GM23338 (cell line): ENCODE measurements around the gene SDR39U1.

Experiments used
- CREB1 ChIP-seq: fragments of 250-450 bp; sonication (Bioruptor Pico); IDR thresholded peaks from 2 replicates; pipeline ENCODE4 v1.5.0; 2020; ENCODE audit warnings: low read depth, mild to moderate bottlenecking, moderate library complexity
- EZH2 ChIP-seq: fragments of 200-600 bp; sonication (generic); IDR thresholded peaks from one replicate; pipeline ENCODE4 v1.8.0; 2017; ENCODE audit warnings: antibody characterized with exemption, mild to moderate bottlenecking, low read depth; ENCODE audit not compliant: unreplicated experiment
- EZH2phosphoT487 ChIP-seq: fragments of 200-600 bp; sonication (generic); IDR thresholded peaks from one replicate; pipeline ENCODE4 v1.8.1; 2018; ENCODE audit warnings: antibody characterized with exemption; ENCODE audit not compliant: unreplicated experiment
- JUNB ChIP-seq: IDR thresholded peaks from one replicate; pipeline ENCODE4 v1.6.1; 2016; ENCODE audit warnings: antibody characterized with exemption; ENCODE audit not compliant: unreplicated experiment
- POLR2AphosphoS5 ChIP-seq: IDR thresholded peaks from 2 replicates; pipeline ENCODE4 v1.6.1; 2016; ENCODE audit warnings: antibody characterized with exemption, low read depth
- TF ChIP-seq, protein P1 (sequence below), 2 experiments: fragments of 200-600 bp in 1 of 2; sonication (generic) in 1 of 2; conservative IDR thresholded peaks; 2 replicates each; pipeline versions ENCODE4 v1.5.1 to v1.6.1; 2016 to 2017; ENCODE audit warnings: antibody characterized with exemption in 2 of 2, low read depth in 2 of 2, mild to moderate bottlenecking in 2 of 2, moderate library complexity in 1 of 2
- TF ChIP-seq, protein P2 (sequence below): IDR thresholded peaks from one replicate; pipeline ENCODE4 v1.6.1; 2018; ENCODE audit warnings: antibody characterized with exemption; ENCODE audit not compliant: unreplicated experiment
- TF ChIP-seq, protein P3 (sequence below): IDR thresholded peaks from 2 replicates; pipeline ENCODE4 v1.6.1; 2016; ENCODE audit warnings: antibody characterized with exemption

DNA sequence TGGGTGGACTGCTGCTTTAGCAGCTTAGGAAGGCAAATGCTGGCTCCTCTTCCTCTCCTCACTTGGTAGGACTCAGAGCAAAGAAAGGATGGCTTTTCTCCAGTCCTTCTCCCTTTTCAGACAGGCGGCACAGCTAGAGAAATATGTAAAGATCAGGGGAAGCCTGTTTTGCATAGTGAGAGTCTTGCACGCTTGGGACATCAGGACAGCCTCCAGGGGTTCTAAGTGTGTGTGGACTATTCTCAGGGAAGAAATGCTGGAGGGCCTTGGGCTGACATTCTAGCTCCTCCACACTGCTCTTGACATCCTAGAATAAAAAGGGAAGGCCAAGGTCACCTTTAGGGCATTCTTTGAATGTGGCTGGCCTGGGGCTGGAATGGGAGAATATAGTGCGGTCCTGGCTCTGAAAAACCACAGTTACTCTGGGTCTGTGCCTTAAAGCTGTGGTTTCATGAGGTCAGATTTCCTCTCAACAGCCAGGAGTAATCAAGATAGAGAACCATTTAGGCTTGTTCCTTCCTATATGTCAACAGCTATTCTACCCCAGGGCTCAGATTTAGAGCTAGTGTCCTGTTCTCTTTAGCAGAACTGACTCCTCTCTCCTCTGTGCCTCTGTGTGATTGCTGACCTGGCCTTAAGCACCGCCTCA, 41.2 kb upstream of the SDR39U1 start:
- TF ChIP-seq, protein P1, sequence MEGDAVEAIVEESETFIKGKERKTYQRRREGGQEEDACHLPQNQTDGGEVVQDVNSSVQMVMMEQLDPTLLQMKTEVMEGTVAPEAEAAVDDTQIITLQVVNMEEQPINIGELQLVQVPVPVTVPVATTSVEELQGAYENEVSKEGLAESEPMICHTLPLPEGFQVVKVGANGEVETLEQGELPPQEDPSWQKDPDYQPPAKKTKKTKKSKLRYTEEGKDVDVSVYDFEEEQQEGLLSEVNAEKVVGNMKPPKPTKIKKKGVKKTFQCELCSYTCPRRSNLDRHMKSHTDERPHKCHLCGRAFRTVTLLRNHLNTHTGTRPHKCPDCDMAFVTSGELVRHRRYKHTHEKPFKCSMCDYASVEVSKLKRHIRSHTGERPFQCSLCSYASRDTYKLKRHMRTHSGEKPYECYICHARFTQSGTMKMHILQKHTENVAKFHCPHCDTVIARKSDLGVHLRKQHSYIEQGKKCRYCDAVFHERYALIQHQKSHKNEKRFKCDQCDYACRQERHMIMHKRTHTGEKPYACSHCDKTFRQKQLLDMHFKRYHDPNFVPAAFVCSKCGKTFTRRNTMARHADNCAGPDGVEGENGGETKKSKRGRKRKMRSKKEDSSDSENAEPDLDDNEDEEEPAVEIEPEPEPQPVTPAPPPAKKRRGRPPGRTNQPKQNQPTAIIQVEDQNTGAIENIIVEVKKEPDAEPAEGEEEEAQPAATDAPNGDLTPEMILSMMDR (conservative IDR thresholded peaks at IDR 0.05; ENCODE audit: low read depth in 2 of 2) = no peak
- TF ChIP-seq CREB1 (CRISPR knock-in tag) (no peak), EZH2 (no peak), POLR2AphosphoS5 (no peak), EZH2phosphoT487 (no peak), JUNB (no peak)
- TF ChIP-seq, protein P2, sequence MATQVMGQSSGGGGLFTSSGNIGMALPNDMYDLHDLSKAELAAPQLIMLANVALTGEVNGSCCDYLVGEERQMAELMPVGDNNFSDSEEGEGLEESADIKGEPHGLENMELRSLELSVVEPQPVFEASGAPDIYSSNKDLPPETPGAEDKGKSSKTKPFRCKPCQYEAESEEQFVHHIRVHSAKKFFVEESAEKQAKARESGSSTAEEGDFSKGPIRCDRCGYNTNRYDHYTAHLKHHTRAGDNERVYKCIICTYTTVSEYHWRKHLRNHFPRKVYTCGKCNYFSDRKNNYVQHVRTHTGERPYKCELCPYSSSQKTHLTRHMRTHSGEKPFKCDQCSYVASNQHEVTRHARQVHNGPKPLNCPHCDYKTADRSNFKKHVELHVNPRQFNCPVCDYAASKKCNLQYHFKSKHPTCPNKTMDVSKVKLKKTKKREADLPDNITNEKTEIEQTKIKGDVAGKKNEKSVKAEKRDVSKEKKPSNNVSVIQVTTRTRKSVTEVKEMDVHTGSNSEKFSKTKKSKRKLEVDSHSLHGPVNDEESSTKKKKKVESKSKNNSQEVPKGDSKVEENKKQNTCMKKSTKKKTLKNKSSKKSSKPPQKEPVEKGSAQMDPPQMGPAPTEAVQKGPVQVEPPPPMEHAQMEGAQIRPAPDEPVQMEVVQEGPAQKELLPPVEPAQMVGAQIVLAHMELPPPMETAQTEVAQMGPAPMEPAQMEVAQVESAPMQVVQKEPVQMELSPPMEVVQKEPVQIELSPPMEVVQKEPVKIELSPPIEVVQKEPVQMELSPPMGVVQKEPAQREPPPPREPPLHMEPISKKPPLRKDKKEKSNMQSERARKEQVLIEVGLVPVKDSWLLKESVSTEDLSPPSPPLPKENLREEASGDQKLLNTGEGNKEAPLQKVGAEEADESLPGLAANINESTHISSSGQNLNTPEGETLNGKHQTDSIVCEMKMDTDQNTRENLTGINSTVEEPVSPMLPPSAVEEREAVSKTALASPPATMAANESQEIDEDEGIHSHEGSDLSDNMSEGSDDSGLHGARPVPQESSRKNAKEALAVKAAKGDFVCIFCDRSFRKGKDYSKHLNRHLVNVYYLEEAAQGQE = no peak
- TF ChIP-seq, protein P3, sequence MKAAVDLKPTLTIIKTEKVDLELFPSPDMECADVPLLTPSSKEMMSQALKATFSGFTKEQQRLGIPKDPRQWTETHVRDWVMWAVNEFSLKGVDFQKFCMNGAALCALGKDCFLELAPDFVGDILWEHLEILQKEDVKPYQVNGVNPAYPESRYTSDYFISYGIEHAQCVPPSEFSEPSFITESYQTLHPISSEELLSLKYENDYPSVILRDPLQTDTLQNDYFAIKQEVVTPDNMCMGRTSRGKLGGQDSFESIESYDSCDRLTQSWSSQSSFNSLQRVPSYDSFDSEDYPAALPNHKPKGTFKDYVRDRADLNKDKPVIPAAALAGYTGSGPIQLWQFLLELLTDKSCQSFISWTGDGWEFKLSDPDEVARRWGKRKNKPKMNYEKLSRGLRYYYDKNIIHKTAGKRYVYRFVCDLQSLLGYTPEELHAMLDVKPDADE = no peak
